ENCODE data around the gene MYRFL. TPM values are rescaled to one million over a fixed set of nuclear protein-coding genes. Genes with fewer than 3 reads are reported as not detected.

The MYRFL gene
- total RNA-seq (2022; extraction: Qiagen RNA extraction) = 0.02 to 0.06 TPM in 2 of 5 replicates, not detected in the others

GRCh38 chr12:69824966-69825560, at the start of gene MYRFL:
Gene MYRFL, plus strand, starts transcription at chr12:69825227. Its CDS starts 291 bp downstream, at chr12:69825518.

Other genes with a start within 250 kb of the MYRFL start
- 275 to 396 TPM (median 294 TPM) in 5 replicates for gene CCT2, start 239.8 kb upstream of the MYRFL start, total RNA-seq (2022; extraction: Qiagen RNA extraction)
- not detected in 5 replicates for gene LRRC10, start 214.3 kb upstream of the MYRFL start, total RNA-seq (2022; extraction: Qiagen RNA extraction)
- 0.90 to 2.0 TPM (median 1.2 TPM) in 5 replicates for gene BEST3, start 125.9 kb upstream of the MYRFL start, total RNA-seq (2022; extraction: Qiagen RNA extraction)
- gene RAB3IP, start 86.4 kb upstream of the MYRFL start, total RNA-seq (2022; extraction: Qiagen RNA extraction) = 12.1 to 16.4 TPM (median 15.6 TPM) in 5 replicates